ENCODE results near the gene SIM1.

Gene SIM1

GRCh38 chr6:100338090-100338489 lies 126.6 kb downstream of the SIM1 start:
- Histone ChIP-seq H3K9me3 (ENCODE audit: control insufficient read depth, insufficient read depth, low read depth, low read length) (no peaks in the 10 kb centered on the region), H3K36me3 (ENCODE audit: control insufficient read depth in 2 of 2, insufficient read depth in 1 of 2, low read length in 2 of 2) (no peaks in the 10 kb centered on the region), H3K27ac (ENCODE audit: extremely low read depth, low read depth, low read length) (no peak overlapping the region), H3K4me3 (ENCODE audit: low read depth, low read length) (no peak overlapping the region), H3K4me1 (ENCODE audit: control insufficient read depth, insufficient read depth, low read length) (no peaks in the 10 kb centered on the region)
- ChIA-PET POLR2A (no interaction called here), CTCF (no interaction called here)
- TF ChIP-seq ZNF785 (tag by site-specific recombination; IDR thresholded peaks at IDR 0.05), result no peak

GRCh38 chr6:100336876-100337275 lies 127.8 kb downstream of the SIM1 start:
- CTCF ChIA-PET, result interaction anchor here (0.7 to 1.1 kb wide), 3 partner anchors 20 to 323 kb away, joined by 3 to 4 read pairs (median 3); no protein-coding TSS in a partner anchor
- Histone ChIP-seq H3K27ac (ENCODE audit: extremely low read depth, low read depth, low read length) (no peak overlapping the region), H3K4me1 (ENCODE audit: control insufficient read depth, insufficient read depth, low read length) (no peaks in the 10 kb centered on the region), H3K4me3 (ENCODE audit: low read depth, low read length) (no peak overlapping the region), H3K9me3 (ENCODE audit: control insufficient read depth, insufficient read depth, low read depth, low read length) (no peaks in the 10 kb centered on the region), H3K36me3 (ENCODE audit: control insufficient read depth in 2 of 2, insufficient read depth in 1 of 2, low read length in 2 of 2) (no peaks in the 10 kb centered on the region)
- TF ChIP-seq RBAK (tag by site-specific recombination; IDR thresholded peaks at IDR 0.05) (no peak), ZFP3 (tag by site-specific recombination; IDR thresholded peaks at IDR 0.05; ENCODE audit: low read depth) (no peak), ZNF112 (tag by site-specific recombination; IDR thresholded peaks at IDR 0.05) (no peak), ZNF362 (tag by site-specific recombination; IDR thresholded peaks at IDR 0.05) (no peak), ZNF670 (tag by site-specific recombination; IDR thresholded peaks at IDR 0.05; ENCODE audit: low read depth) (no peak), ZNF830 (tag by site-specific recombination; IDR thresholded peaks at IDR 0.05; ENCODE audit: low read depth) (no peak), SP3 (tag by site-specific recombination; IDR thresholded peaks at IDR 0.05) (no peak)
- POLR2A ChIA-PET, result no interaction called here

GRCh38 chr6:100335991-100336390 lies 128.7 kb downstream of the SIM1 start:
- POLR2A ChIA-PET, result no interaction called here

More at GRCh38 chr6:100335991-100336390, 128.7 kb downstream of the SIM1 start:
- Histone ChIP-seq H3K9me3 (ENCODE audit: control insufficient read depth, insufficient read depth, low read depth, low read length) (no peaks in the 10 kb centered on the region), H3K27ac (ENCODE audit: extremely low read depth, low read depth, low read length) (no peak overlapping the region), H3K4me3 (ENCODE audit: low read depth, low read length) (no peak overlapping the region), H3K4me1 (ENCODE audit: control insufficient read depth, insufficient read depth, low read length) (no peaks in the 10 kb centered on the region), H3K36me3 (ENCODE audit: control insufficient read depth in 2 of 2, insufficient read depth in 1 of 2, low read length in 2 of 2) (no peaks in the 10 kb centered on the region)
- TF ChIP-seq ZNF350 (tag by site-specific recombination; IDR thresholded peaks at IDR 0.05) (0 out of 2 replicates have a peak, but pooled peaks have one; percentile 27), ZFP3 (tag by site-specific recombination; IDR thresholded peaks at IDR 0.05; ENCODE audit: low read depth) (no peak), KLF9 (tag by site-specific recombination; IDR thresholded peaks at IDR 0.05; ENCODE audit: low read depth) (no peak), ZNF23 (tag by site-specific recombination; IDR thresholded peaks at IDR 0.05; ENCODE audit: borderline replicate concordance) (no peak), ZNF138 (tag by site-specific recombination; IDR thresholded peaks at IDR 0.05; ENCODE audit: borderline replicate concordance) (no peak), ZNF16 (tag by site-specific recombination; IDR thresholded peaks at IDR 0.05; ENCODE audit: low read depth) (no peak), PRDM4 (tag by site-specific recombination; IDR thresholded peaks at IDR 0.05) (no peak), ZNF776 (tag by site-specific recombination; IDR thresholded peaks at IDR 0.05; ENCODE audit: borderline replicate concordance) (no peak)
- CTCF ChIA-PET, result interaction anchor here (1.1 to 1.2 kb wide), 3 partner anchors 18 to 324 kb away, joined by 3 to 4 read pairs (median 3); no protein-coding TSS in a partner anchor

Data from HEK293 (cell line).